ENCODE measurements around the gene SIK2.
"Not testable (repeated sequence)": the region's sequence is repeated elsewhere in the genome, so short reads cannot be mapped to it uniquely, and the experiment has no call there.

SIK2 gene

DNA sequence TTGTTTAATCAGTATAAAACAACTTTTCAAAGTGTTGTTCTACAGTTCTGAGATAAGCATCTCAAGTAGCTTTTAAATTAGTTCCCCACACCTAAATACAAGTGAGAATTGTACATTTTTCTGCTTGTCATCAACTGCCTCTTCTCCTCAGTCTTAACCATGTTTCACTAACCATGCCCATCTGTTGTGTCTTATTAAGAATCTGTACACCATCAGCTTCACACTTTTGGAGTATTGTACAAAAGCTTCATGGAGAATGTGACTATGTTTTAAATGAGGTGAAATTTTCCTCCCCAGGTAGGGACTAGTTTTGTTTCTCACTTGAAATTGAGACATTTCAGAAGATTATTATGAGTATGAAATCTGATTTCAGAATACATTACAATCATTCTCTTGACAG is 52.4 kb downstream of the SIK2 start:
- no peak for DNase-seq (ENCODE audit: low read depth in 1 of 2, low spot score in 1 of 2)

- DNase-seq (ENCODE audit: low read depth in 1 of 2, low spot score in 1 of 2) = no peak
Observed at GRCh38 chr11:111655924-111656323, 53.7 kb downstream of the SIK2 start.

- not testable (repeated sequence) for DNase-seq (ENCODE audit: low read depth in 1 of 2, low spot score in 1 of 2)
Observed at GRCh38 chr11:111657905-111658304, 55.7 kb downstream of the SIK2 start.

DNA sequence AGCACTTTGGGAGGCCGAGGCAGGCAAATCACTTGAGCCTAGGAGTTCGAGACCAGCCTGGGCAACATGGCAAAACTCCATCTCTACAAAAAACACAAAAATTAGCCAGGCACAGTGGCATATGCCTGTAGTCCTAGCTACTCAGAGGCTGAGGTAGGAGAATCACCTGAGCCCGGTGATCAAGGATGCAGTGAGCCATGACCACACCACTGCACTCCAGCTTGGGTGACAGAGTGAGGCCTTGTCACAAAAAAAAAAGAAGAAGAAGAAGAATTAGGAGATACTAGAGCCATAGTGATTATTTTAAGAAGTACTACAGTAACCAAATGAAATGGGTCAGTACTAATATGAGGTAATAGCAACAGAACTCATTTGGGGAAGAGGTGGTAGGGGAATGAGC is 56.2 kb downstream of the SIK2 start:
- not testable (repeated sequence) for DNase-seq (ENCODE audit: low read depth in 1 of 2, low spot score in 1 of 2)

GRCh38 chr11:111659201-111660115 is 57.2 kb downstream of the SIK2 start:
- DNase-seq (ENCODE audit: low read depth in 1 of 2, low spot score in 1 of 2) = no peak

GRCh38 chr11:111660822-111661221 is 58.6 kb downstream of the SIK2 start:
- DNase-seq (ENCODE audit: low read depth in 1 of 2, low spot score in 1 of 2) = no peak

GRCh38 chr11:111663820-111664219 is 61.6 kb downstream of the SIK2 start:
- no peak for DNase-seq (ENCODE audit: low read depth in 1 of 2, low spot score in 1 of 2)

DNA sequence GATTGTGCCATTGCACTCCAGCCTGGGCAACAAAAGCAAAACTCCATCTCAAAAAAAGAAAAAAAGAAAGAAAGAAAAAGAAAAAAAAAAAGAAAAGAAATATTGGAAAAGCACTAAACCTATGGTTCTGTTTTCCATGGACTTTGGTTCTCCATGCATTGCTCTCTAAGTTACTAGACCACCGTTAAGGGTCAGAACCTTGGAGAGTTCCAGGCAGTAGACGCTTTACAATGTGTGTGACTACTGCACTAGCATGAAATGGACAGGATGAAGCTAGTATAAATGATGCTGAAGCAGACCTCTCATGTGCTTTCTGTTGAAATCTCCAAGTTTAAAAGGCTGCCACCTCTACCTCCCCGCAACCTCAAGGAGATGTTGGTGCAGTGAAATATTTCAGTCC is 63.5 kb downstream of the SIK2 start:
- no peak for DNase-seq (ENCODE audit: low read depth in 1 of 2, low spot score in 1 of 2)

GRCh38 chr11:111668980-111669379 is 66.7 kb downstream of the SIK2 start:
- no peak for DNase-seq (ENCODE audit: low read depth in 1 of 2, low spot score in 1 of 2)

DNA sequence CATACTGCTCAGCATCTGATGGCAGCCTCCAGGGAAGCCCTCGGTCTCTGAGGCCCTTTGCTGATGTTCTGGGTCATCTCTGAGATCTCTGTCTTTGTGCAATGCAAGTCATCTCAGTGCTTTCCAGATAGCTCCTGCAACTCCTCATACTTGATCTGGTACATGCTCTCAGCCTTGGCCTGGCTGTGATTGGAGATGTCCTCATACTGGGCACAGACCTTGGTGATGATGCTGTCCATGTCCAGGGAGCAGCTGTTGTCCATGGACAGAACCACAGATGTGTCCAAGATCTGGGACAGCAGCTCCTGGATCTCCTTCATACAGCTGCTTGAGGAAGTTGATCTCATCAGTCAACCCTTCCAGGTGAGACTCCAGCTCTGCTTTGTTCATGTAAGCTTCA is 69.1 kb downstream of the SIK2 start:
- DNase-seq (ENCODE audit: low read depth in 1 of 2, low spot score in 1 of 2) = no peak

DNA sequence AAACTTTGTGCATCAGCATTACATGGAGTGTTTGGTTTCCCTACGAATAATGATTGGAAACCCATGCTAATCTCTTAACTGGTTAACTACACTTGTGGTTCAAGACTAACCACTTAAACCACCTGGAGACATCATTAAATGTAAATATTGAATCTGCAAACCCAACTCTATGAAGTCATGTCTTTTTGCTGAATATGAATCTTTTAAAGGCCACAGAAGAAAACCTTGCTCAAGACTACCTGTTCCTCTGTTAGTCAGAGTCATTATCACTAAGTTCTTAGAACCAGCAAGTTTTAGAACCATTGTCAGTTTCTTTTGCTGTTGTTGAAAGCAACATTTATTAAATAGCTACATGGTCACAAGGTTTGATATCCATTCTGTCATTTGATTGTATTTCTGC is 70.7 kb downstream of the SIK2 start:
- no peak for DNase-seq (ENCODE audit: low read depth in 1 of 2, low spot score in 1 of 2)

DNA sequence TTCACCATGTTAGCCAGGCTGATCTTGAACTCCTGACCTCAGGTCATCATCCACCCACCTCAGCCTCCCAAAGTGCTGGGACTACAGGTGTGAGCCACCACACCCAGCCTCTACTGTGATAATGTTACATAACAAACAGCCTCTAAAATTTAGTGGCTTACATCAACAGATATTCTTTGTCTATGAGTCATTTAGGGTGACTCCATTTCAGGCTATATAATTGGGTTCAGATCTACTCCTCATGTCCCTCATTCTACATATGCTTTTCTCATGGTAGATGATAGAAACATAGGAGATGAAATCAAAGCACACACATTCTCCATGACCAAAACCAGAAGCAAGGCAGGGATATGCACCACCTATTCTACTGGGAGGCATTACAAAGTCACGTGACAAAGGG is 72.7 kb downstream of the SIK2 start:
- no peak for DNase-seq (ENCODE audit: low read depth in 1 of 2, low spot score in 1 of 2)

DNA sequence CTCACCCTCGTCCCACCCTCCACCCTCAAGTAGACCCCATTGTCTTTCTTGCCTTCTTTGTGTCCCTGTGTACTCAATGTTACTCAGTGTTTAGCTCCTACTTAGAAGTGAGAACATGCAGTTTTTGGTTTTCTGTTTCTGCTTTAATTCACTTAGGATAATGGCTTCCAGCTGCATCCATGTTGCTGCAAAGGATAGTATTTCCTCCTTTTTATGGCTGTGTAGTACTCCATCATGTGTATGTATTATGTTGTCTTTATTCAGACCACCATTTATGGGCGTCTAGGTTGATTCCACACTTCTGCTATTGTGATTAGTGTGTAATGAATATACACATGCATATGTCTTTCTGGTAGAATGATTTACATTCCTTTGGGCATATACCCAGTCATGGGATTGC is 73.6 kb downstream of the SIK2 start:
- no peak for DNase-seq (ENCODE audit: low read depth in 1 of 2, low spot score in 1 of 2)

DNA sequence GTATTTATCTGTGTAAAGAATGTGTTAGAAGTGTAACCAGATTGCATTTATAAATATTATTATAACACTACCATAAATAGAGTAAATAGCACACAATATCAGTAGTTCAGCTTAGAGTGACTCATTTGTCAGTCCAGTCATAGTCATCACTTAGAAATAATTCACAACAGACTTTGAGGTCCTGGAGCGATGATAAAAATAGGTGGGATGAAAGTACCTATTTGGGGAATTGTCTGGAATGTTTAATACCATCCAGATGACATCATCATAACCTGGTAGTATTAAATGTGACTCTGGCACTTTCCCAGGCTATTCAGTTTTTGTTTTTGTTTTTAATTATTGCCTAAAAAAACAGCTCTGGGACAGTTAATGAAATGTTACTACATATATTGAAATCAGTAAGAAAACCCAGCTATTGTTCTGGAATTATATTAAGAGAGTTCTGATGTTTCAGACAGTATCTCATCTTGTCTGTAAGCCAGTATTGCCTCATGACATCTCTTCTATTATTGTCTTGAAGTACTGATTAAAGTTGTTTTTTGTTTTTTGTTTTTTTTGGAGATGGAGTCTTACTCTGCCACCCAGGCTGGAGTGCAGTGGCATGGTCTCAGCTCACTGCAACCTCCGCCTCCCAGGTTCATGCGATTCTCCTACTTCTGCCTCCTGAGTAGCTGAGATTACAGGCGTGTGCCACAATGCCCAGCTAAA is 74.8 kb downstream of the SIK2 start:
- DNase-seq (ENCODE audit: low read depth in 1 of 2, low spot score in 1 of 2) = no peak

DNA sequence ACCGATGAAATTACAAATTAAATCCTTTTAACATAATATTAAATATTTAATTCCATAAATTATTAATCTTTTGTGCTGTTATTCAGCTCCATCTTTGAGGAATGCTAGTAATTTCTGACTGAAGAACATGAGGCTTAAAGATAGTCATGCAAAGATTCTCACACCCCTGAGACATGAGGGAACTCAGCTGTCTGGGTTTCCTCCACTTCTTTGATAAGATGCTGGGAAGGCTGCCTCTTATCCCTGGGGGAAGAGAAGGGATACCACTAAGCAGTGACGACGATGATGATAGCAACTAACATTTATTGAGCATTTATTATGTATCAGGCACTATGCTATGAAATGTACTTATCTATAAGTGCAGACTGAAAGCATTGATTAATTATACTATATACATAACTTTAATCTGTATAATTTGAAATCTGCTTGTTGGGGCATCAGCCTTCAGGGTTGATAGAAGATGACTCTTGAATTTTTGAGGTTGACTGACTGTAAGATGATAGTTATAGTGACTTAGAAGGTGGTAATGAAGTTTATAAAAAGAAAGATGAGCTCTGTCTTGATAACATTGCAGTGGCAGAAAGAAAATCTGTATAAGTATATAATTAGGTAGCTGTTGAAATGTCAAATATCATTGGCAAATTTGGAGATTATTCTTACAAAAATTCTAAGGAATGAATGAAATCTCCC is 78.4 kb downstream of the SIK2 start:
- DNase-seq (ENCODE audit: low read depth in 1 of 2, low spot score in 1 of 2) = no peak

GRCh38 chr11:111683806-111684205 is 81.6 kb downstream of the SIK2 start:
- DNase-seq (ENCODE audit: low read depth in 1 of 2, low spot score in 1 of 2) = no peak

GRCh38 chr11:111684251-111684650 is 82.0 kb downstream of the SIK2 start:
- DNase-seq (ENCODE audit: low read depth in 1 of 2, low spot score in 1 of 2) = no peak

GRCh38 chr11:111688013-111688412 is 85.8 kb downstream of the SIK2 start:
- DNase-seq (ENCODE audit: low read depth in 1 of 2, low spot score in 1 of 2) = no peak

- no peak for DNase-seq (ENCODE audit: low read depth in 1 of 2, low spot score in 1 of 2)
Observed at GRCh38 chr11:111691176-111691575, 88.9 kb downstream of the SIK2 start.

GRCh38 chr11:111691741-111692140 is 89.5 kb downstream of the SIK2 start:
- no peak for DNase-seq (ENCODE audit: low read depth in 1 of 2, low spot score in 1 of 2)

- no peak for DNase-seq (ENCODE audit: low read depth in 1 of 2, low spot score in 1 of 2)
Observed at GRCh38 chr11:111693224-111693937, 91.1 kb downstream of the SIK2 start.

All from activated CD4-positive, alpha-beta T cell treated with anti-CD3 and anti-CD28 coated beads, Interleukin-2, amount 50 U/mL, for 24 hours (primary cell).